HepG2 (cell line): ENCODE measurements around the gene DNM1. TPM values are rescaled to one million over a fixed set of nuclear protein-coding genes. Genes with fewer than 3 reads are reported as not detected.

Source experiments
- FLYWCH1 ChIP-seq: sonication (generic); formaldehyde crosslinking; IDR thresholded peaks from 2 replicates; pipeline ENCODE4 v1.8.1; 2023; ENCODE audit warnings: mild to moderate bottlenecking, missing genetic modification reagents
- HIVEP1 ChIP-seq: sonication (generic); formaldehyde crosslinking; IDR thresholded peaks from 2 replicates; pipeline ENCODE4 v1.4.0; 2020; ENCODE audit warnings: mild to moderate bottlenecking, missing genetic modification reagents
- MTA3 ChIP-seq: sonication (generic); formaldehyde crosslinking; IDR thresholded peaks from 2 replicates; pipeline ENCODE4 v1.4.0; 2020; ENCODE audit warnings: missing genetic modification reagents
- MXI1 ChIP-seq: IDR thresholded peaks from 3 replicates; pipeline ENCODE4 v1.6.1; 2012; ENCODE audit warnings: low read depth, low read length, inconsistent platforms, borderline replicate concordance
- POLR2AphosphoS2 ChIP-seq: IDR thresholded peaks from 2 replicates; pipeline ENCODE4 v1.6.1; 2011; ENCODE audit warnings: low read depth, low read length, improper control_type of control experiment
- PRDM15 ChIP-seq: sonication (generic); formaldehyde crosslinking; IDR thresholded peaks from 2 replicates; pipeline ENCODE4 v1.4.0; 2020; ENCODE audit warnings: missing genetic modification reagents
- RXRA ChIP-seq: sonication (generic); formaldehyde crosslinking; IDR thresholded peaks from 2 replicates; pipeline ENCODE4 v1.5.1; 2020; ENCODE audit warnings: missing genetic modification reagents
- SAP130 ChIP-seq: IDR thresholded peaks from 2 replicates; pipeline ENCODE4 v1.6.1; 2016; ENCODE audit warnings: low read depth
- SKIL ChIP-seq: sonication (generic); formaldehyde crosslinking; IDR thresholded peaks from 2 replicates; pipeline ENCODE4 v1.8.0; 2022; ENCODE audit warnings: missing genetic modification reagents, mild to moderate bottlenecking, moderate library complexity, borderline replicate concordance
- SMAD1 ChIP-seq: sonication (generic); formaldehyde crosslinking; IDR thresholded peaks from 2 replicates; pipeline ENCODE4 v1.4.0; 2020; ENCODE audit warnings: missing genetic modification reagents, low read depth, mild to moderate bottlenecking, borderline replicate concordance
- SOX13 ChIP-seq, 3 experiments: fragments of 450-650 bp in 1 of 3; sonication (generic) in 1 of 3; formaldehyde crosslinking in 1 of 3; IDR thresholded peaks in 2 of 3; conservative IDR thresholded peaks in 1 of 3; 2 replicates each; pipeline versions ENCODE4 v1.5.0 to v1.6.1; 2016 to 2020; ENCODE audit warnings: antibody characterized with exemption in 1 of 3, mild to moderate bottlenecking in 1 of 3, missing compliant biosample characterization in 1 of 3, missing genetic modification reagents in 1 of 3, moderate library complexity in 1 of 3
- SRSF4 ChIP-seq: fragments of 200-400 bp; formaldehyde crosslinking; IDR thresholded peaks from one replicate; pipeline ENCODE4 v1.6.1; 2018; ENCODE audit warnings: mild to moderate bottlenecking, low read depth, low read length, moderate library complexity; ENCODE audit not compliant: poor library complexity, severe bottlenecking
- TBX2 ChIP-seq: sonication (generic); formaldehyde crosslinking; IDR thresholded peaks from 2 replicates; pipeline ENCODE4 v1.5.0; 2020; ENCODE audit warnings: missing genetic modification reagents, mild to moderate bottlenecking, borderline replicate concordance
- ZNF264 ChIP-seq: sonication (generic); formaldehyde crosslinking; IDR thresholded peaks from 2 replicates; pipeline ENCODE4 v1.4.0; 2020; ENCODE audit warnings: missing genetic modification reagents
- ZNF333 ChIP-seq: sonication (generic); formaldehyde crosslinking; IDR thresholded peaks from 2 replicates; pipeline ENCODE4 v1.4.0; 2020; ENCODE audit warnings: mild to moderate bottlenecking, missing genetic modification reagents, borderline replicate concordance
- ZNF496 ChIP-seq: sonication (generic); formaldehyde crosslinking; IDR thresholded peaks from 2 replicates; pipeline ENCODE4 v1.8.1; 2023; ENCODE audit warnings: mild to moderate bottlenecking, moderate library complexity, missing genetic modification reagents; ENCODE audit not compliant: insufficient replicate concordance
- ZNF501 ChIP-seq: sonication (generic); formaldehyde crosslinking; IDR thresholded peaks from 2 replicates; pipeline ENCODE4 v1.5.1; 2020; ENCODE audit warnings: mild to moderate bottlenecking, moderate library complexity, missing genetic modification reagents
- ZNF512 ChIP-seq: sonication (generic); formaldehyde crosslinking; IDR thresholded peaks from 2 replicates; pipeline ENCODE4 v1.4.0; 2020; ENCODE audit warnings: mild to moderate bottlenecking, missing genetic modification reagents
- ZNF550 ChIP-seq: sonication (generic); formaldehyde crosslinking; IDR thresholded peaks from 2 replicates; pipeline ENCODE4 v1.4.0; 2020; ENCODE audit warnings: mild to moderate bottlenecking, missing genetic modification reagents, borderline replicate concordance
- ZNF557 ChIP-seq: sonication (generic); formaldehyde crosslinking; IDR thresholded peaks from 2 replicates; pipeline ENCODE4 v1.4.0; 2020; ENCODE audit warnings: missing genetic modification reagents
- ZNF746 ChIP-seq: sonication (generic); formaldehyde crosslinking; IDR thresholded peaks from 2 replicates; pipeline ENCODE4 v1.8.0; 2022; ENCODE audit warnings: mild to moderate bottlenecking, missing genetic modification reagents
- polyA plus RNA-seq, 8 experiments: library from polyadenylated mRNA; depleted of rRNA in 3 of 8; stranded (reverse) in 7 of 8; unstranded in 1 of 8; fragments of >200 nt; fragmentation: Illumina TruSeq in 4 of 8; extraction: Trizol in 4 of 8; gene quantifications; 2 replicates each; pipeline versions ENCODE4 v1.2.1 to v1.2.3, GENCODE V29; 2011 to 2016; ENCODE audit warnings: low read depth in 4 of 8, missing spikeins in 1 of 8, mixed read lengths in 1 of 8; ENCODE audit not compliant: insufficient read depth in 1 of 8
- total RNA-seq, 5 experiments: library from RNA; depleted of rRNA; stranded (reverse); fragments of >200 nt; fragmentation: Illumina TruSeq; extraction: Trizol; gene quantifications; 2 replicates each; pipeline ENCODE4 v1.2.3, GENCODE V29; 2016; ENCODE audit warnings: low read depth in 1 of 5

The DNM1 gene
- total and polyA plus RNA-seq, 2 of the 13 experiments (the other 11 are each of a cell fraction or from before 2014, with no cell fraction given) = 0.13 to 0.58 TPM

- TF ChIP-seq SOX13 (IDR thresholded peaks at IDR 0.05) (no peak), SOX13 (CRISPR knock-in tag; conservative IDR thresholded peaks at IDR 0.05 in 1 of 2, IDR thresholded peaks at IDR 0.05 in 1 of 2) (0 out of 4 replicates have a peak, but pooled peaks of 1 of the 2 experiments have one; percentile 4), SKIL (CRISPR knock-in tag) (no peak), ZNF746 (CRISPR knock-in tag) (peak; percentile 33; the same call in 1 of the 2 replicates), MXI1 (peak; percentile 47; the same call in 1 of the 3 replicates), POLR2AphosphoS2 (no peak), ZNF557 (0 out of 2 replicates have a peak, but pooled peaks have one; percentile 20), SAP130 (CRISPR knock-in tag) (peak; percentile 73), ZNF496 (CRISPR knock-in tag) (no peak), TBX2 (peak; percentile 67; the same call in 1 of the 2 replicates), MTA3 (no peak), ZNF512 (no peak), FLYWCH1 (CRISPR knock-in tag) (no peak), PRDM15 (CRISPR knock-in tag) (0 out of 2 replicates have a peak, but pooled peaks have one; percentile 5), ZNF501 (CRISPR knock-in tag) (peak; percentile 10; the same call in 1 of the 2 replicates), ZNF264 (CRISPR knock-in tag) (no peak), SMAD1 (no peak), RXRA (CRISPR knock-in tag) (peak; percentile 32; the same call in 1 of the 2 replicates), ZNF550 (CRISPR knock-in tag) (no peak), HIVEP1 (CRISPR knock-in tag) (peak; percentile 63), SRSF4 (no peak), ZNF333 (CRISPR knock-in tag) (no peak)
Measured at GRCh38 chr9:128159784-128160602, 43.2 kb upstream of the DNM1 start, which contains the start of gene BBLN (continued).
